GM19238 (cell line): ENCODE measurements around the gene COL4A2.
A peak's percentile ranks its signal among the peaks of the same experiment; 100 is the strongest.

Source experiments
- DNase-seq: peaks from one replicate; pipeline ENCODE4 v3.0.0; 2011; ENCODE audit warnings: low spot score; ENCODE audit not compliant: insufficient read length

The COL4A2 gene

GRCh38 chr13:110402299-110403069, 95.4 kb downstream of the COL4A2 start:
- DNase-seq: no peak

DNA sequence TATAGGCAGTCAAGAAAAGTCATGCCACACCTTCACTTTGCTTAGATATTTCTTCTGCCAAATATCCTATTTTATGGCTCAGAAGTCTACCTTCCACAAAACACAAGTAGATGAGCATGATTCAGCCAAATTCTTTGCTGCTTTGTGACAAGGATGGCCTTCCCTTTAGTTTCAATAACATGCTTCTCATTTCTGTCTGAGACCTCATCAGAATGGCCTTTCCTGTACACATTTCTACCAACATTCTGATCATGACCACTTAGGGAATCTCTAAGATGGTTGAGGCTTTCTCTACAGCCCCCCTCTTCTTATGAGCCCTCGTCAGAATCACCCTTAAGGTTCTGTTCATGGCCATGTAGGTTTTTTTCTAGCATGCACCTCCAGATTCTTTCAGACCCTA, 96.2 kb downstream of the COL4A2 start:
- no peak for DNase-seq

DNA sequence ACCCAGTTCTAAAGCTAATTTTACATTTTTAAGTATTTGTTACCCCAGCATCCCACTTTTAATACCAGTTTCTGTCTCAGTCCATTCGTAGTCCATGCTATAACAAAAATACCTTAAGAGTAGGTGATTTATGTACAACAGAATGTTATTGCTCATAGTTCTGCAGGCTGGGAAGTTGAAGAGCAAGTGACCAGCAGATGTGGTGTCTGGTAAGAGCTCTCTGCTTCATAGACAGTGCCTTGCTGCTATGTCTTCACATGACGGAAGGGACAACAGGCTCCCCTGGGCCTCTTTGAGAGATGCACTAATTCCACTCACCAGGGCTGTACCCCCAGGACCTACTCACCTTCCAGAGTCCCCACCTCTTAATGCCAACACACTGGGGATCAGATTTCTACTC, 96.6 kb downstream of the COL4A2 start:
- no peak for DNase-seq

DNA sequence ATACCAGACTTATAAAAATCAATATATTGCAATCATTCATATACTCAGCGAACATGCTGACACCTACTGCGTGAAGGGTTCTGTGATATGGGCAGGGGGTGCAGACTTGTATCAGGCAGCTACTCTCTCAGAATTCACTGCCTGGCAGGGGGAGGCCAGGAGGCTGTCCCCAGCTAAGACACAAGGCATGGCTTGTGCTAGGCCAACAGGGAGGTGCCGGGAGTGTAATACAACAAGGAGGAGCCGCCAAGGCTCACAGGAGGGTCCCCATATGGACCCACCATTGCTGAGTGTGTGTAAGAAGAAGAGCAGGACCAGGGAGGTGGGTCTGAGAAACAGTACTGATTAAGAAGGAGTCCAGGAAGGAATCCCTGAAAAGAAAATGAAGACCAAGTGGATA, 97.2 kb downstream of the COL4A2 start:
- no peak for DNase-seq

- no peak for DNase-seq
These were observed 98.7 kb downstream of the COL4A2 start for GRCh38 chr13:110405597-110406450.

- no peak for DNase-seq
These were observed 99.9 kb downstream of the COL4A2 start for GRCh38 chr13:110407021-110407420.

DNA sequence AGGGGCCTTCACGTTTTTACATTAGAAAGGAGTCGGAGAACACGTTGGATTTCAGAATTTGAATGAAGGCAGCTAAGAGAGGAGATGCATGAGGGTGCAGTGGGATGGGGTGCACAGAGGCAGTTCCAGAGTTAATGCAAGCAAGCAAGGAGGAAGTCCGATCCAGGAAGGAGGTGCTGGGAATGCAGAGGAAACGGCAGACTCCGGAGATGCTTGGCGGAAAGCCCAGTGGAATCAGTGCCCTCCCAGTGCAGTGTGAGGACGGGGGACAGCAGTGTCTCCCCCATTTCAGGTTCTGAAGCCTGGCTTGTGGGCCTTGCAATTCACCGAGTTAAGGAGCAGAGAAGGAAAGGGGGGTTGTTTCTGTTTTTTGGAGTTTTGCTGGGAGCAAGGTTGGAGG, 100.4 kb downstream of the COL4A2 start:
- DNase-seq: no peak

GRCh38 chr13:110408286-110408685, 101.2 kb downstream of the COL4A2 start:
- DNase-seq: no peak

DNA sequence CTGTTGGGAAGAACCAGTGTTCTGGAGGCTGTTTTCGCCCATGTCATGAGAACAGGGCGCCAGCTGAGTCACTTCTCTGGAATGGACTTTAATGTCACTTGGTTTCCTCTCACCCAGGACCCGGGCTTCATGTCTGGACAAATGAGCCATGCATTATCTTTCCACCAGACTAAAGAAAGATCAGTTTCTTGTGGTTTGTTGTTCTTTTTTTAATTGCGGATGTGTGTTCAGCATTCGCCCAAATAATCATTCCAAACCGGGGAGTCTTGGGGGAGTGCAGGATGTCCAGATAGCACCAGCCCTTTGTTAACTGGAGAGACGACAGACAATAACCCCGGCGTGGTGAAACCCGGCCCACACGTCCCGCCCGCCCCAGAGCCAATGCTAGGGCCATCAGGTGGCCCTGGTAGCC, 102.5 kb downstream of the COL4A2 start:
- no peak for DNase-seq

DNA sequence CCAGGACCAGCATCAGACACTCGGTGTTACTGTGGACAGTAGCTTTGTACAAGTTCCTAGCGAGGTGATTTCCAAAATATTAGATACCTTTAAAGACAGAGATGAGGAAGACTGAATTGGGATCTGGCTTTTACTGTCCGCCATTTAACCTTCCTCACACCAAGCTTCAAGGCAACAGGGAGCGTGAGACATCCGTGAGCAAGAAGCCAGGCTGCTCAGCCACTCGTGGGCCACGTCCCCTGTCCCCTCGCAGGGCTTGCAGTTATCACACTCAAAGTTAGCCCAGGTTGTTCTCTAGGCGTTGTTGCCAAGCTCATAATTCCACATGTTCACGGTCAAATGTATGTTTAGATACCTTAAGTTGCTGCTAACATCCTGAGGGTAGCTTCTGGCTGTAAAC, 102.9 kb downstream of the COL4A2 start:
- DNase-seq: no peak

GRCh38 chr13:110410936-110411687, 104.0 kb downstream of the COL4A2 start:
- DNase-seq: no peak

- no peak for DNase-seq
These were observed 104.6 kb downstream of the COL4A2 start for GRCh38 chr13:110411688-110412059.

DNA sequence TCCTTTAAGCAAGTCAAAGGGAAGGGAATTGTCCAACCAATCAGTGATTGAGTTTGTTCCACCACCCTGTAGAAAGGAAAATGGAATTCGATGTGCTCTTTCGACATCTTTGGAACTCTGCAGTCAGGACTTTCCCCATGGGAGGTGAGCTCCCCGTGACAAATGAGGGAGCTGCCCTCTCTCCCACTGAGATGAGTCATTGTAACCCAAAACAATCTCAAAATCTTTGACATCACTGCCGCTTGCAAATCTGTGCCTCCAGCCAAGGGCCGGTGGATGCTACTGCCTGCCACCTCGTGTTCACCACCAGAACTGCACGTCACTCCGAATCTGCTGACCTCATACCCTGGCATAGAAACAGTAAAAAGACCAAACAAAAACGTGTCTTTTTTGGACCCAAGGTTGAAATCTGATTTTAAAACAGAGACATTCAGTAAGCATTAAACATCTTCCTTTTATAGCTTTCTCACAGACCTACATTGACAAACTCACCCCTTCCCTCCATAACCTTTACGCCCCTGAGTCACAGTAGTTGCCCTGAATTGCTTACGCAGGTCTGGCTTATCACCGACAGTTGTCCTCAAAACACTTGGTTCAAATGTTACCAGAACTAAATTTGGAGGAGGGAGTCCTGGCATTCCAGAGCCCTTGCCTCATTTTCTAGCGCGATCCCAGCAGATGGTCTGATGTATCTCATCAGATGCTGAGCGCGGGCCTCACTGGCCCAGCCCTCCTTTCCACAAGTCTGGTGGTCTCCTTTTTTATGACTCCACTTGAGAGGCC, 105.2 kb downstream of the COL4A2 start:
- peak; percentile 76 for DNase-seq

DNA sequence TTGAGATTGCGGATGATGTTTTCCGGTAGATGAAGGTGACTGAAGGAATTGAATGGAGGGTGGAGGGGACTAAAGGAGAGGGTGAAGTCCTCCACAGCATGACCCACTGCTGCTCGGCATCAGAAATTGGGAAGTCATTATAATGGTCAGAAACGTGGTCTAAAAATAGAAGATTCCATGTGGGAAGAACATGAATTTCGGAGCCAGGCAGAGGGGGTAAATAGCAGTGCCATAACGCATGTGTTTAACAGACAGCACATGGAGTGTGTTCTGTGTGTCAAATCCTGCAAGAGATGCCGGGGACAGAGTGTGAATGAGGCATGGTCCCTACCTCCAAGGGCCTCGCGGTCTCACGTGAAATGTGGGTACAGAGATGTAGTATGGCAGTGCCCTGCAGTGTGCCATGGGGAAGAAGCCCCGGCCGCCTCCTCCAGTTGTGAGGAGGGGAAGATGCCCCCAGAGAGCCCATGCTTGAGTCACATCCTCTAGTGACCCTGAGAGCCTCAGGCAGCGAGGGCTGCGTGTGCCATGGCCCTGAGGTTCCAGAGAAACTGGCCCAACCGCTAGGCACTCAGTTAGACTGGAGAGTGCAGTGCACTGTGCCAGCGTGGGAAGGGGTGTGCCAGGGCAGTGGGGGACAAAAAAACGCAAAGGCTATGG, 106.1 kb downstream of the COL4A2 start:
- DNase-seq: no peak

DNA sequence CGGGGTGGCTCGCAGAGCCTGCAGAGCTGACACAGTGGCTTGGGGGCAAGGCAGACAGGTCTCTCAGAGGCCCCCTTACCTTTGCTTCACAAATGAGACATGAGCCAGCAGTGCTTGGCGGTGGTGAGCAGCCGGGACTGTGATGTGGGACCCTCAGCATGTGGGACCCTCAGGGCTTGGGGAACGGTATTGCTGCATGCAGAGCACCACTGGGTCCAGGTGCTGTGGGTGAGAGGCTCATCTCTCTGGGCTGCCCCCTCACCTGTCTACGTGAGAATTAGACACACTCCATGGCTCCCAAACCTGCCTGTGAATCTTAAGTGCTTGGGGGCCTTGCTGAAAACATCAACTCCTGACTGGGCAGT, 106.6 kb downstream of the COL4A2 start:
- no peak for DNase-seq

GRCh38 chr13:110414283-110414682, 107.2 kb downstream of the COL4A2 start:
- DNase-seq: no peak

DNA sequence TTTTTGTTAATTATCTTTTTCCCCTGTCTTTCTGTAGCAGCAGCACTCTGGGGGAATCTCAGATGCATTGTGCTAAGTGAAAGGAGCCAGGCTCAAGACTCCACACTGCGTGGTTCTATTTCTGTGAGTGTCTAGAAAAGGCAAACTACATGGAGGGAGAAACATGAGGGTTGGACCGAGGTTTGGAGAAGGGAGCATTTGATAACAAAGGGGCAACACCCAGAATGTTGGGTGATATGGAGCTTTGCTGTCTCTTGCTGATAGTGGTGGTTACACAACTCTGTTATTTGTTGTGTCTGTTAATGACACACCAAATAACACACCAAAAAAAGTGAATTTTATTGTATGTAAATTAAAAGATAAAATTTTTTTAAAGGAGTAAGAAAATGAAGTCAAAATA, 107.8 kb downstream of the COL4A2 start:
- DNase-seq: no peak

DNA sequence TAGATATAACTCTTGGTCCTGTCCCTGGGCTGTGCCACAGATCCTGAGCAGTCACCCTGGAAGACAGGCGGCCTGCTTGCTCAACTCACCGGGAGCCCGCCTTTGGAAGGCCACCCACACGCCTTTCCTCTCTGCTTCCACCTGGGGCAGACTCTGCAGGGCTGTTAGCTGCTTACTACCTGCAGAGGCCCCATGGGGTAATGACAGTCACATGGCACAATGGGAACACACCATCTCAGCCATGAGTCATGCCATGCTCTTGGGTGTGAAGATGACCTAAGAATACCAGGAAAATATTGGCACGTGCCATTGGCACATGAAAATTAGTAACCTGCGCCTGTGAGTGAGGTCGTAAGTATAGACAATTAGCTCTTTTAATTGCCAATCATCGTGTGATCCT, 108.6 kb downstream of the COL4A2 start:
- DNase-seq: no peak

DNA sequence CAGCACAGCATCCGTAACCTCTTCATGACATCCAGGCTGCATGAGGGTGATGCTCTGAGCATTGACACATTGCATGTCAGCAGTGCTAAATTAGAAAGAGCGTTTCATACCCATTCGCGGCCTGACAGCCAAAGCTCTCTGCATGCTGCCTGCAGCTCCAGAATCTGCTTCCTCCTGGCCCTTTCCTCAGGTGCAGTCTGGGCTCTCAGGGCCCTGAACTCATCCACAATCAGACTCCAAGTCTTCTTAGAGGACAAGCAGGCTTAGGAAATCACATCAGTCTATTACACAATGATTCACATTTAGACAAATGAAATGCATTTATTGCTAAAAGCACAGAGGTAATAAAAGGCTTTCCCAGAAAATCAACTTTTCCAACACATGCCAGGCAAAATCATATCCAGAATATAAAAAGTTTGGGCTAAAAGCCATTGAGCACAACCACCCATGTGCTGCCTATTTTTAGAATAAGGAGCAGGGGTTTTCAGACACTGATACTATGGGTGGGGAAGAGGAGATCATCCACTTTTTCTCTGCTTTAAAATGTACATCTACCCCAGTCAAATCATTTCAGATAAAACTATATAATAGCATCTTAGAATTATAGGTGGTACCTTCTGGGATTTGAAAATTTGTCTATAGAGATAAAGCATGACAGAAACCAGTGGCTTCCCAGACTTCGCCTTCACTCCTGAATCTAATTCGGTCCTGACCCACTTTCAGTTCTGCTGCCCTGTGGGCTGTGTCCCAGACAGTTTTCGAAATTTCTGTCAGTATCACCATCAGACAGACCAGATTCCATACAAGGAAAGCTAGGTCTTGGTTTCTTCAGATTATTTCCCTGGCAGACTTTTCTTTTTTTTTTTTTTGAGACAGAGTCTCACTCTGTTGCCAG, 109.3 kb downstream of the COL4A2 start:
- no peak for DNase-seq

DNA sequence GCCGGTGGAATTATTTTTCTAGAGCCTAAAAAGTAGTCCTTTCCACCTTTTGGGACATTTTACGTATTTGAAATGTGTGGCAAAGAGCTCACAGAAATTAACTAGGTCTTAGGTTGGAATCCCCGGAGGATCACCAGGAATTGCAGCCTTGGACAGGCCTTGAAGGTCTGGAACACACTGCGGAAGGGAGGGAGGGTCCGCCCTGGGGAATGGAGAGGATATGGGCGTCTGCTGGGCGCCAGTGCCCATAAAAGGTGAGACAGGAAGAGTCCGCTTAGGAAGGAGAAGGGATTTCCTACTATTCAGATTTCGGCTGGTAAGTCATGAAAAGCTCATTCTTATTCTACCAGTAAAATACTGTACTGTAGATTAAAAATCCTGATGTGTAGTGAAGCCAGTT, 111.9 kb downstream of the COL4A2 start:
- DNase-seq: no peak
